Measurements from ENCODE around the gene SNX7.

SNX7 gene

GRCh38 chr1:98697781-98698180 lies 36.3 kb downstream of the SNX7 start:
- no peak for DNase-seq

- no peak for DNase-seq
Measured at GRCh38 chr1:98698625-98699024, 37.1 kb downstream of the SNX7 start.

GRCh38 chr1:98700228-98700627 lies 38.7 kb downstream of the SNX7 start:
- DNase-seq, result no peak

GRCh38 chr1:98702976-98703375 lies 41.5 kb downstream of the SNX7 start:
- no peak for DNase-seq

GRCh38 chr1:98704474-98704873 lies 43.0 kb downstream of the SNX7 start:
- DNase-seq, result no peak

GRCh38 chr1:98704971-98705370 lies 43.5 kb downstream of the SNX7 start:
- DNase-seq, result no peak

- no peak for DNase-seq
Measured at GRCh38 chr1:98705591-98705990, 44.1 kb downstream of the SNX7 start.

- DNase-seq, result no peak
Measured at GRCh38 chr1:98706173-98706843, 44.8 kb downstream of the SNX7 start.

GRCh38 chr1:98707556-98707955 lies 46.0 kb downstream of the SNX7 start:
- no peak for DNase-seq

GRCh38 chr1:98709906-98710305 lies 48.4 kb downstream of the SNX7 start:
- DNase-seq, result no peak

- no peak for DNase-seq
Measured at GRCh38 chr1:98723574-98723973, 62.1 kb downstream of the SNX7 start.

- DNase-seq, result no peak
Measured at GRCh38 chr1:98732985-98733781, 71.7 kb downstream of the SNX7 start.

- DNase-seq, result no peak
Measured at GRCh38 chr1:98733782-98734112, 72.2 kb downstream of the SNX7 start.

GRCh38 chr1:98735756-98736155 lies 74.2 kb downstream of the SNX7 start:
- DNase-seq, result no peak

- no peak for DNase-seq
Measured at GRCh38 chr1:98737835-98738234, 76.3 kb downstream of the SNX7 start.

GRCh38 chr1:98739762-98740161 lies 78.2 kb downstream of the SNX7 start:
- DNase-seq, result no peak

GRCh38 chr1:98741164-98741563 lies 79.6 kb downstream of the SNX7 start:
- no peak for DNase-seq

GRCh38 chr1:98749152-98749756 lies 87.7 kb downstream of the SNX7 start:
- no peak for DNase-seq

- no peak for DNase-seq
Measured at GRCh38 chr1:98754176-98754575, 92.7 kb downstream of the SNX7 start.

GRCh38 chr1:98761219-98761865 lies 99.8 kb downstream of the SNX7 start:
- no peak for DNase-seq

GRCh38 chr1:98763488-98764150 lies 102.1 kb downstream of the SNX7 start:
- no peak for DNase-seq

GRCh38 chr1:98764485-98764884 lies 103.0 kb downstream of the SNX7 start:
- DNase-seq, result no peak

GRCh38 chr1:98766255-98766654 lies 104.7 kb downstream of the SNX7 start:
- DNase-seq, result no peak
